Measurements from ENCODE around the gene SPNS3.

GRCh38 chr17:4504188-4504587 is 70.4 kb downstream of the SPNS3 start:
- no peak for TF ChIP-seq RFX5 (IDR thresholded peaks at IDR 0.05; ENCODE audit: low read length)
- TF ChIP-seq CTCF (IDR thresholded peaks at IDR 0.05): no peak
- TF ChIP-seq CHD2 (IDR thresholded peaks at IDR 0.05; ENCODE audit: low read length, partially characterized antibody): no peak
- no peak for TF ChIP-seq EZH2phosphoT487 (IDR thresholded peaks at IDR 0.05; ENCODE audit: borderline replicate concordance, low read depth)
- no peak for TF ChIP-seq RAD21 (IDR thresholded peaks at IDR 0.05; ENCODE audit: low read length)
- TF ChIP-seq RCOR1 (IDR thresholded peaks at IDR 0.05; ENCODE audit: low read length): no peak
- no peak for TF ChIP-seq FOXM1 (IDR thresholded peaks at IDR 0.05; ENCODE audit: low read depth)
- TF ChIP-seq YY1 (IDR thresholded peaks at IDR 0.05; ENCODE audit: low read depth): no peak
